NB4 (cell line): Measurements from ENCODE around the gene GRIK2.

Experiments
- MYC ChIP-seq: IDR thresholded peaks from 2 replicates; pipeline ENCODE4 v1.6.1; 2011; ENCODE audit warnings: low read depth, low read length
- POLR2A ChIP-seq: IDR thresholded peaks from 2 replicates; pipeline ENCODE4 v1.6.1; 2011; ENCODE audit warnings: mild to moderate bottlenecking; ENCODE audit not compliant: insufficient read length; ENCODE audit errors: extremely low read depth
- TF ChIP-seq, protein P1 (sequence below): IDR thresholded peaks from one replicate; pipeline ENCODE4 v1.5.1; 2012; ENCODE audit warnings: low read depth, low read length
- TF ChIP-seq, protein P2 (sequence below): IDR thresholded peaks from 2 replicates; pipeline ENCODE4 v1.6.1; 2011; ENCODE audit warnings: low read depth, low read length

DNA sequence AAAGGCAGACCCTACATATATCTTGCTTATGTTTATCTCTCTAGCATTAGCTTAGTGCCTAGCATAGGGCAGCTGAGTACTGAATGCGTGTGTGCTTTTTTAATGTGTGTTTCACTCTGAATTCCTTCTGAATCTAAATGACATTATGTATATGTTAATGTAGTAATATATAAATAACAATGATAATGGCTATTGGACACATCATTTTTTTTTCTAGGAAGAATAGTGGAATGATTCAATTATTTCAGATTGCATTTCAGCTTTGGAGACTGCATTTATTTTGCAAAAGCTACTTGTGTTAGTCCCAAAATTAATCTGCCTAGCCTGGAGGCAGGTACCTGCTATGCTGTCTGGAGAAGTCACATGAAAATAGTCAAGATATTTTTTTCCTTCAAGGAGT is 371.8 kb downstream of the GRIK2 start:
- TF ChIP-seq, protein P1, sequence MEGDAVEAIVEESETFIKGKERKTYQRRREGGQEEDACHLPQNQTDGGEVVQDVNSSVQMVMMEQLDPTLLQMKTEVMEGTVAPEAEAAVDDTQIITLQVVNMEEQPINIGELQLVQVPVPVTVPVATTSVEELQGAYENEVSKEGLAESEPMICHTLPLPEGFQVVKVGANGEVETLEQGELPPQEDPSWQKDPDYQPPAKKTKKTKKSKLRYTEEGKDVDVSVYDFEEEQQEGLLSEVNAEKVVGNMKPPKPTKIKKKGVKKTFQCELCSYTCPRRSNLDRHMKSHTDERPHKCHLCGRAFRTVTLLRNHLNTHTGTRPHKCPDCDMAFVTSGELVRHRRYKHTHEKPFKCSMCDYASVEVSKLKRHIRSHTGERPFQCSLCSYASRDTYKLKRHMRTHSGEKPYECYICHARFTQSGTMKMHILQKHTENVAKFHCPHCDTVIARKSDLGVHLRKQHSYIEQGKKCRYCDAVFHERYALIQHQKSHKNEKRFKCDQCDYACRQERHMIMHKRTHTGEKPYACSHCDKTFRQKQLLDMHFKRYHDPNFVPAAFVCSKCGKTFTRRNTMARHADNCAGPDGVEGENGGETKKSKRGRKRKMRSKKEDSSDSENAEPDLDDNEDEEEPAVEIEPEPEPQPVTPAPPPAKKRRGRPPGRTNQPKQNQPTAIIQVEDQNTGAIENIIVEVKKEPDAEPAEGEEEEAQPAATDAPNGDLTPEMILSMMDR, result no peak
- TF ChIP-seq, protein P2, sequence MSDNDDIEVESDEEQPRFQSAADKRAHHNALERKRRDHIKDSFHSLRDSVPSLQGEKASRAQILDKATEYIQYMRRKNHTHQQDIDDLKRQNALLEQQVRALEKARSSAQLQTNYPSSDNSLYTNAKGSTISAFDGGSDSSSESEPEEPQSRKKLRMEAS, result no peak
- TF ChIP-seq POLR2A (no peak), MYC (no peak)
